GM12891 (cell line): Measurements from ENCODE around the gene HS3ST3B1.

ENCODE experiments used
- DNase-seq: peaks from one replicate; pipeline ENCODE4 v3.0.0; 2011; ENCODE audit warnings: low spot score; ENCODE audit not compliant: insufficient read length
- FAIRE-seq: peaks from 2 replicates; lab custom pipeline; 2011; peaks lifted over from hg19 to GRCh38; lab: Jason Lieb, UNC
- POLR2A ChIP-seq: IDR thresholded peaks from 2 replicates; pipeline ENCODE4 v1.6.1; 2011; ENCODE audit warnings: low read depth, low read length, control low read depth
- POLR2AphosphoS5 ChIP-seq: IDR thresholded peaks from 2 replicates; pipeline ENCODE4 v1.6.1; 2011; ENCODE audit warnings: low read depth, low read length, control low read depth
- SPI1 ChIP-seq: IDR thresholded peaks from 2 replicates; pipeline ENCODE4 v1.6.1; 2011; ENCODE audit warnings: low read depth, low read length, control low read depth
- TAF1 ChIP-seq: IDR thresholded peaks from 2 replicates; pipeline ENCODE4 v1.6.1; 2011; ENCODE audit warnings: low read depth, low read length, control low read depth

HS3ST3B1 gene

DNA sequence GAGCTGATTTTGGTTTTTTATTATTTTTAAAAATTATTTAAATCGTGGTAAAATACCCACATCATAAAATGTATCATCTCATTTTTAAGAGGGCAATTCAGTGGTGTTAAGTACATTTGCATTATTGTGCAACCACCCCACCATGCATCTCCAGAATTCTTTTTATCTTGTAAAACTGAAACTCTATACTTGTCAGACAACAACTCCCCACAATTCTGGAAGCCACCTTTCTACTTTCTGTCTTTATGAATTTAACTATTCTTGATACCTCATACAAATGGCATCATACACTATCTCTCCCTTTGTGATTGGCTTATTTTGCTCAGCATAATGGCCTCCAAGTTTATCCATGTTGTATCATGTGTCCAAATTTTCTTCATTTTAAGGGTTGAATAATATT, 97.9 kb downstream of the HS3ST3B1 start:
- DNase-seq = no peak
- no peak for FAIRE-seq

More for the DNA sequence above, 97.9 kb downstream of the HS3ST3B1 start:
- no peak for TF ChIP-seq POLR2A
- no peak for TF ChIP-seq POLR2AphosphoS5
- no peak for TF ChIP-seq SPI1
- no peak for TF ChIP-seq TAF1
